ENCODE data around the gene SYCP2.

Gene SYCP2

GRCh38 chr20:59940129-59940955 is 6.9 kb upstream of the SYCP2 start, which contains the start of the genes FAM217B and PPP1R3D:
Gene FAM217B (plus strand): TSS chr20:59940389. CDS start chr20:59943944, 3,555 bp downstream.
Gene PPP1R3D (minus strand): TSS chr20:59940305. CDS start chr20:59939931, 374 bp downstream.
- peak; percentile 66 for DNase-seq

GRCh38 chr20:59939879-59940128 is 6.4 kb upstream of the SYCP2 start:
- DNase-seq: no peak

- no peak for DNase-seq
Measured at GRCh38 chr20:59939052-59939878, 5.8 kb upstream of the SYCP2 start.

GRCh38 chr20:59938696-59939051 is 5.2 kb upstream of the SYCP2 start:
- no peak for DNase-seq

GRCh38 chr20:59938221-59938620 is 4.8 kb upstream of the SYCP2 start:
- DNase-seq: no peak

- DNase-seq: no peak
Measured at GRCh38 chr20:59937150-59937549, 3.7 kb upstream of the SYCP2 start.

- DNase-seq: no peak
Measured at GRCh38 chr20:59936409-59936808, 3.0 kb upstream of the SYCP2 start.

- no peak for DNase-seq
Measured at GRCh38 chr20:59935457-59936185, 2.2 kb upstream of the SYCP2 start.

GRCh38 chr20:59933849-59934585 is 580 bp upstream of the SYCP2 start:
- peak; percentile 51 for DNase-seq

GRCh38 chr20:59932616-59933295 is 681 bp downstream of the SYCP2 start:
- no peak for DNase-seq

GRCh38 chr20:59931511-59932312 is 1.7 kb downstream of the SYCP2 start:
- DNase-seq: no peak

- DNase-seq: no peak
Measured at GRCh38 chr20:59925899-59926298, 7.5 kb downstream of the SYCP2 start.

GRCh38 chr20:59925359-59925758 is 8.1 kb downstream of the SYCP2 start:
- no peak for DNase-seq

- no peak for DNase-seq
Measured at GRCh38 chr20:59923514-59923913, 9.9 kb downstream of the SYCP2 start.

GRCh38 chr20:59920944-59921343 is 12.5 kb downstream of the SYCP2 start:
- DNase-seq: no peak

GRCh38 chr20:59912609-59913008 is 20.8 kb downstream of the SYCP2 start:
- DNase-seq: no peak

GRCh38 chr20:59911041-59911440 is 22.4 kb downstream of the SYCP2 start:
- DNase-seq: no peak

GRCh38 chr20:59908855-59909254 is 24.6 kb downstream of the SYCP2 start:
- DNase-seq: no peak

GRCh38 chr20:59903621-59904020 is 29.8 kb downstream of the SYCP2 start:
- no peak for DNase-seq

- DNase-seq: no peak
Measured at GRCh38 chr20:59902470-59902869, 31.0 kb downstream of the SYCP2 start.

GRCh38 chr20:59895908-59896307 is 37.5 kb downstream of the SYCP2 start:
- no peak for DNase-seq
